Stimulated activated CD8-positive, alpha-beta memory T cell treated with anti-CD3 and anti-CD28 coated beads, Interleukin-7, amount 100 ng/mL, for 24 hours (primary cell): ENCODE data around the gene PACS2.
"Not testable (repeated sequence)": the region's sequence is repeated elsewhere in the genome, so short reads cannot be mapped to it uniquely, and the experiment has no call there.

Source experiments
- DNase-seq: peaks from one replicate; pipeline ENCODE4 v3.0.0-alpha.2; 2020; ENCODE audit warnings: low read depth

The PACS2 gene

DNA sequence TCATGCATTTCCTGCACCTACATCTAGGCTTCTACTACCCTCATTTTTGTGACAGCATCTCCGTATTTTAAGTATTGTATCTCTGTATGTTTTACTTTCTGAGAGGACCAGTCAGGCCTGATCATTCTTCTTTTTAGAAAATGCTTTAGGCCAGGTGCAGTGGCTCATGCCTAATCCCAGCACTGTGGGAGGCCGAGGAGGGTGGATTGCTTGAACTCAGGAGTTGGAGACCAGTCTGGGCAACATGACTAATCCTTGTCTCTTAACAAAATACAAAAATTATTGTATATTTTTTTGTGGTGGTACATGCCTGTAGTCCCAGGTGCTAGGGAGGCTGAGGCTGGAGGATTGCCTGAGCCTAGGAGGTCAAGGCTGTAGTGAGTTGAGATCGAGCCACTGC lies 36.9 kb downstream of the PACS2 start:
- no peak for DNase-seq

GRCh38 chr14:105351920-105352851 lies 37.6 kb downstream of the PACS2 start:
- peak; percentile 78 for DNase-seq

DNA sequence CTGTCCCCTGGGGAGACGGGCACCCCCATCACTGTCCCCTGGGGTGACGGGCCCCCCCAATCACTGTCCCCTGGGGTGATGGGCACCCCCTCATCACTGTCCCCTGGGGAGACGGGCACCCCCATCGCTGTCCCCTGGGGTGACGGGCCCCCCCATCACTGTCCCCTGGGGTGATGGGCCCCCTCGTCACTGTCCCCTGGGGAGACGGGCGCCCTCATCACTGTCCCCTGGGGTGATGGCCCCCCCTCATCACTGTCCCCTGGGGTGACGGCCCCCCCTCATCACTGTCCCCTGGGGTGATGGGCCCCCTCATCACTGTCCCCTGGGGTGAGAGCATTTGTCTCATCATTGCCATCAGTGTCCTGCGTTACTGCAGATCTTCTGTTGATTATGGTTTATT lies 38.6 kb downstream of the PACS2 start:
- DNase-seq, result no peak

DNA sequence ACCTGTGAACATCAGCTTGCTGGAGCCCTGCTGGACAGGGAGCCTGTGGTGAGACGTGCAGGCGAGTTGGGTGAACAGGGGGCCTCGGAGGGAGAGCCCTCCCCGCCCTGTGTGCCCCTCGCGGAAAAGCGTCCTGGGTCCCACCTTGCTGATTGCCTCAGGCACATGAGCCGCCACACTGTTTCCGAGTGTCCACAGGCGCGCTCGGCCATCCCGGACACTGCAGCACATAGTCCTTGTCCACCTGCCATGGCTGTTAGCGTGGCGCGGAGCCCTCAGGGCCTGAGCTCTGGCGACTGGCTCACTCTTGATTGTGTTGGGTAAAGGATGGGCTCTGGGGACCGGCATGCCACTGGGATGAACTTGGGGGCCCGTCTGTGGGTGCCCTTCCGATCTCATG lies 40.0 kb downstream of the PACS2 start:
- no peak for DNase-seq

- DNase-seq, result no peak
Observed at GRCh38 chr14:105355049-105355575, 40.6 kb downstream of the PACS2 start.

DNA sequence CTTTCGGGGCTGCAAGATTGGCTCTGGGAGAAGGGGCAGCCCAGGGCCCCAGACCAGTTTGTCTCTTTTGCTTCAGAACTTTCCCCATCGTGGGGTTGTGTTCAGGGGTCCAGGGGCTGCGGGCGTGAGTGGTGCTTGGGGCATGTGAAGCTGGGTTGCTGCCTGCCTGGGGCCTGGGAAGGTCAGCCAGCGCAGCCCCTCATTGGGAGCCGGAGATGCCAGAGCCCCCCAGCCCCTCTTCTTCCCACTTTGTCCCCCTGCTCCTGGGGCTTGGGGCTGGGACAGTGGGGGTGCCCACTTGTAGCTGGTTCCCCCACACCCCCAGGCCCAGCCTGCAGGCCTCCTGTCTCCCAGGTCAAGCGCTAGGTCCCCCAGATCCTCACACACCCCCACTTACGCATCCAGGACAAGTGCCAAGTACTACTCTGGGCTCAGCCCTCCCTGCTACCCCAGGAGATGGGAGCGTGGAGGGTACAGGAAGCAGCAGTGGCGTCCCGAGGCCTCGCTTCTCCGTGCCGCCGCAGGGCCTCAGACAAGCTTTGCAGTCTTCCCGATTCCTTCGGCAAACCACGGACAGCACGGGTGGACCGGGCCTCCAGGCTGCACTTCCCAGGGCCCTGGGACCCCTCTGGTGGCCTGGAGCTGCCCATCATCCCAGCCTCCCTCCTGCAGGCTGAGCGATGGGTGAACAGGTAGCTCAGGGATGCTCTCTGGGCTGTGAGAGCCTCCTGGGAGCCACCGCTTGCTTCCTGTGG lies 41.5 kb downstream of the PACS2 start:
- no peak for DNase-seq

DNA sequence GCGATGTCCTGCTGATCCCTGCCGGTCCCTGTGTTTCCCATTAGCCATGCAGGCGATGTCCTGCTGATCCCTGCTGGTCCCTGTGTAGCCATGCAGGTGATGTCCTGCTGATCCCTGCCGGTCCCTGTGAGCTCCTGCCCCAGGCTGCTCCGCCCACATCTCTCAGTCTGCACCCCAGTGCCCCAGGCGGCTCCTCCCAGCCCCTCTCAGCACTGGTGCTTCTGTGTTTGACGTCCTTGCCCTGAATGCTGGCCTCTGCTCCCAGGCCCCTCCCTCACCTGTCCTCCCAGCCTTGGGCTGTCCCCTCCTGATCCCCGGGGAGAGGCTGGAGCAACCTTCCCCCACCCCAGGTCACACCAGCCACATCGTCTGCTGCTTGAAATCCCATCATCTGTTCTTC lies 42.4 kb downstream of the PACS2 start:
- no peak for DNase-seq

GRCh38 chr14:105357626-105358025 lies 43.1 kb downstream of the PACS2 start:
- DNase-seq, result no peak

DNA sequence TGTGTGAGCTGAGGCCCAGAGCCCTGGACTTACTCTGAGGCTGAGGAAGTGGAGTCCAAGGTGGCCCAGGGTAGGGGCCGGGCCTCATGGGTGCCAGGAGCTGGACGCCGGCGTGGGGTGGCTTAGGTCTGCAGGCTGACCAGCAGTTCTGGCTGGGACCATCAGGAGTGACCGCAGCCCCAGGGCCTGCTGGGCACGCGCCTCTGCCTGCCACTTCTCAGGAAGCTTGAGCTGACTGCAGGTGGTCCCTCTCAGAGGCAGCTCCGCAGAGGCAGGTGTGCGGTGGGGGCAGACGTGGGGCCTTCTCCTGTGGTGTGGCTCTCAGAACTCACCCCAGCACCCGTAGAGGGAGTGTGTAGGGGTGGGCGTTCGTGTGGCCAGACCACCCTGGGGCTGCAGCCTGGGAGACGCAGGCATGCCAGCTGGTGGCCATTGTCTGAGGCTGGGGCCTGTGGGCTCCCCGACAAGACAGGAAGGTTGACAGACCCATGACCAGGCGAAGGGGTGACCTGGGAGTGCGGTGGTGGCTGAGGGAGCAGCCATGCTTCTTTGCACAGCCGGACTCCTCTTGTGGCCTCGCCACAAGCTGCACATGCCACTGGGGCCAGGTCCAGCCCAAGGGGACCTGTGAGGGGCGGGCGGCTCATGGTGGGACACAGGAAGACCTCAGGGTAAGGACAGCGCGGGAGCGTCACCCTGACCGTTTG lies 43.7 kb downstream of the PACS2 start:
- DNase-seq, result no peak

GRCh38 chr14:105358943-105359342 lies 44.4 kb downstream of the PACS2 start:
- DNase-seq, result no peak

DNA sequence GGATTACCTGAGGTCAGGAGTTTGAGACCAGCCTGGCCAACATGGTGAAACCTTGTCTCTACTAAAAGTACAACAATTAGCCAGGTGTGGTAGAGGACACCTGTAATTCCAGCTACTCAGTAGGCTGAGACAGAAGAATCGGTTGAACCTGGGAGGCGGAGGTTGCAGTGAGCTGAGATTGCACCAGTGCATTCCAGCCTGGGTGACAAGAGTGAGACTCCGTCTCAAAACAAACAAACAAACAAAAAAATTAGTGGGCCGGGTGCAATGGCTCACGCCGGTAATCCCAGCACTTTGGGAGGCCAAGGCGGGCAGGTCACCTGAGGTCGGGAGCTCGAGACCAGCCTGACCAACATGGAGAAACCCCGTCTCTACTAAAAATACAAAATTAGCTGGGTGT lies 46.9 kb downstream of the PACS2 start:
- not testable (repeated sequence) for DNase-seq

DNA sequence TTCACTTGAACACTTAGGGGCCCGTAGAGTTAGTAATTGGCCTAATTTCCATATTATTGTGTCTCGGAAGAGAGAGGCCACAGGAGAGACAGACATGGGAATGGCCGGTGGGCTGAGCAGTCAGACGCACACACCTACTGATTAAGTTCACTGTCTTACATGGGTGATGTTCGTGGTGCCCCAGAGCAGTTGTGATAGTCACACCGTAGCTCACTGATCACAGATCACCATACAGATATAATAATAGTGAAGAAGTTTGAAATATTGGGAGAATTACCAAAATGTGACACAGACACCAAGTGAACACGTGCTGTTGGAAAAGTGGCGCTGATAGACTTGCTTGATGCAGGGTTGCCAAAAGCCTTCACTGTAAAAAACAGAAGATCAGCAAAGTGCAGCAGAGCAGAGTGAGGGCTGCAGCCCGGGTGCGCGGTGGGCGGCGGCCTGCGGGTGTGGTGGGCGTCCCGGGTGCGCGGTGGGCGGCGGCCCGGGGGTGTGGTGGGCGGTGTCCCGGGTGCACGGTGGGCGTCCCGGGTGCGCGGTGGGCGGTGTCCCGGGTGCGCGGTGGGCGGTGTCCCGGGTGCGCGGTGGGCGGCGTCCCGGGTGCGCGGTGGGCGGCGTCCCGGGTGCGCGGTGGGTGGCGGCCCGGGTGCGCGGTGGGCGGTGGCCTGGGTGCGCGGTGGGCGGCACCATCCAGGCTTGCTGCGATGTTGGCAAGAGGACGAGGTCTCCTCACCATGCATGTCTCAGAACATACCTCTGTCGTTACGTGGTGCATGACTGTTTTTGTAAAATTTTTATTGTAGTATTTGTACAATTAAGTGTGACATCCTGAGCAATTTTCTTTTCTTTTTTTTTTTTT lies 49.5 kb downstream of the PACS2 start:
- DNase-seq, result peak; percentile 11

- no peak for DNase-seq
Observed at GRCh38 chr14:105365101-105365500, 50.6 kb downstream of the PACS2 start.

DNA sequence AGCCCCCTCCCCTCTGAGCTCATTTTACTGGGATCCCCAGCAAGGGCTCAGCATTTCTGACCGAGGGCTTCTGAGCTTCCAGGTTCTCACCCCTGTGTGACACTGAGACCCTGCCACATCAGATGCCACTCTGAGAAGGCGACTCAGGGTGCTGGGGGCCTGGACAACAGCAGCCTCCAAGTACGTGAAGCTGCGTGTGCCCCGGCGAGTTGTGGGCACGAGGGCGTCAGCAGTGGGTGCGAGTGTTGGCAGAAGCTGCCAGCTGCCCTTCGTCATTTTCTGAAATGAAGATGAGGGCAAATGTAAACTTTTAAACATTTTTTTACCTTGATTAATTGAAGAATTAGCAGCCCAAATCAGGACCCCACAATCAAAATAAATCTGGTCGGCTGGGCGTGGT lies 51.1 kb downstream of the PACS2 start:
- no peak for DNase-seq

GRCh38 chr14:105366386-105367074 lies 52.0 kb downstream of the PACS2 start:
- DNase-seq, result no peak

- DNase-seq, result no peak
Observed at GRCh38 chr14:105367116-105368031, 52.8 kb downstream of the PACS2 start.

DNA sequence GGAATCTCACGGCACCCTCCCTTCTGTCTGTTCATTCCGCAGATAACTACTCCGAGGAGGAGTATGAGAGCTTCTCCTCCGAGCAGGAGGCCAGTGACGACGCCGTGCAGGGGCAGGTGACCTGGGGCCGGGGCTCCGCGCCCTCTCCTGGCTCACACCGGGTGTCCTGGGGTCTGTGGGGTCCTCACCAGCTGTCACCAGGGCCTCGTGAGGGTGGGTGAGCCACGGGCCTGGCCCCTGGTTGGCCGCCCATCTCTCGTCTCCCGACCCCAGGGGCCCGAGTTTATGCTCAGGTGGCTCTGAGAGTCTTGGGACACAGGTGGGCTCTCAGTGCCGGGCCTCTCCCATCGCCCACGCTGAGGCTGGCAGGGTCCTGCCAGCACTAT lies 53.5 kb downstream of the PACS2 start:
- no peak for DNase-seq

DNA sequence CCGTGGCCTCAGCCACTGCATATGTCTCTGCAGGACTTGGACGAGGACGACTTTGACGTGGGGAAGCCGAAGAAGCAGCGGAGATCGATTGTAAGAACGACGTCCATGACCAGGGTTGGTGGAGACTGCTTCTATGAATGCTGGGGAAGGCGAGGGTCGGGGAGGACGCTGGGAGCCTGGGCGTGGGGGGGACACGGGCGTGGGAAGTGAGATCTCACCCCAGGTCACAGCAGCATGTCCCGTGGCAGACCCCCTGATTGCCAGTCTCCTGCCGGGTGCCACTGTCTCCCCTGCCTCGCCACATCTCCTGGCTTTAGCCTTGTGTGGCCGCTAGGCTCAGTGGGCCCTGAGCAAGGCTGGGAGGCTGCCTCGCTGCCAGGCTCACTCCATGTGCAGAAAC lies 53.9 kb downstream of the PACS2 start:
- DNase-seq, result no peak

GRCh38 chr14:105368910-105369652 lies 54.5 kb downstream of the PACS2 start:
- DNase-seq, result no peak
